ENCODE data around the gene PPP3CA.
A peak's percentile ranks its signal among the peaks of the same experiment; 100 is the strongest.

The PPP3CA gene

GRCh38 chr4:101169044-101170014 lies 178.0 kb downstream of the PPP3CA start:
- peaks cover 31% of the 10 kb centered on the region for H3K4me1 ChIP-seq (ENCODE audit: insufficient read depth, poor library complexity, severe bottlenecking)
- H3K36me3 ChIP-seq (ENCODE audit: low read depth), result no peaks in the 10 kb centered on the region
- no peak overlapping the region for H3K27ac ChIP-seq (ENCODE audit: poor library complexity, severe bottlenecking)
- H3K9me3 ChIP-seq (ENCODE audit: severe bottlenecking), result no peaks in the 10 kb centered on the region
- peak; percentile 77 for ATAC-seq (ENCODE audit: low read depth)
- H3K27me3 ChIP-seq (ENCODE audit: insufficient read depth, poor library complexity, severe bottlenecking), result no peaks in the 10 kb centered on the region
- no peak for DNase-seq (ENCODE audit: low spot score)
- TF ChIP-seq CTCF (IDR thresholded peaks at IDR 0.05; ENCODE audit: poor library complexity, severe bottlenecking), result peak; percentile 51
- no peak overlapping the region for H3K4me3 ChIP-seq (ENCODE audit: severe bottlenecking)

DNA sequence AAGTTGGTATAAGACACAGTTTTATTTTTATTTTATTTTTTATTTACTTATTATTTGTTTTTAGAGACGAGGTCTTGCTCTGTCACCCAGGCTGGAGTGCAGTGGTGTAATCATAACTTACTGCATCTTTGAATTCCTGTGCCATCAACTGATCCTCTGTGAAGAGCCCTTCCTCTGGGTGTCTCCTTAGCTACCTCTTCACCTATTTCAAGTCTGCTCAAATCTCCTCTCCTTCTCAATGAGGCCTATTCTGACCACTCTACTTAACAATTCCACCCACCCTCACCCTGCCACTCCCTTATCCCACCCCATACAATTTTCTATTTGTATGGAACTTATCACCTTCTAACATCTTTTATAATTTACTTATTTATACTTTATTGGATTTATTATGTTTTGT lies 183.4 kb downstream of the PPP3CA start:
- Histone ChIP-seq H3K27ac (ENCODE audit: poor library complexity, severe bottlenecking) (peak overlapping the region; percentile 41), H3K36me3 (ENCODE audit: low read depth) (no peaks in the 10 kb centered on the region), H3K4me1 (ENCODE audit: insufficient read depth, poor library complexity, severe bottlenecking) (peaks cover 35% of the 10 kb centered on the region), H3K4me3 (ENCODE audit: severe bottlenecking) (no peak overlapping the region), H3K9me3 (ENCODE audit: severe bottlenecking) (no peaks in the 10 kb centered on the region), H3K27me3 (ENCODE audit: insufficient read depth, poor library complexity, severe bottlenecking) (no peaks in the 10 kb centered on the region)
- ATAC-seq (ENCODE audit: low read depth) (peak; percentile 72), DNase-seq (ENCODE audit: low spot score) (no peak)
- TF ChIP-seq CTCF (IDR thresholded peaks at IDR 0.05; ENCODE audit: poor library complexity, severe bottlenecking), result no peak

- DNase-seq (ENCODE audit: low spot score), result no peak
- H3K27me3 ChIP-seq (ENCODE audit: insufficient read depth, poor library complexity, severe bottlenecking), result no peaks in the 10 kb centered on the region
These were observed 184.3 kb downstream of the PPP3CA start for GRCh38 chr4:101162990-101163380.

DNA sequence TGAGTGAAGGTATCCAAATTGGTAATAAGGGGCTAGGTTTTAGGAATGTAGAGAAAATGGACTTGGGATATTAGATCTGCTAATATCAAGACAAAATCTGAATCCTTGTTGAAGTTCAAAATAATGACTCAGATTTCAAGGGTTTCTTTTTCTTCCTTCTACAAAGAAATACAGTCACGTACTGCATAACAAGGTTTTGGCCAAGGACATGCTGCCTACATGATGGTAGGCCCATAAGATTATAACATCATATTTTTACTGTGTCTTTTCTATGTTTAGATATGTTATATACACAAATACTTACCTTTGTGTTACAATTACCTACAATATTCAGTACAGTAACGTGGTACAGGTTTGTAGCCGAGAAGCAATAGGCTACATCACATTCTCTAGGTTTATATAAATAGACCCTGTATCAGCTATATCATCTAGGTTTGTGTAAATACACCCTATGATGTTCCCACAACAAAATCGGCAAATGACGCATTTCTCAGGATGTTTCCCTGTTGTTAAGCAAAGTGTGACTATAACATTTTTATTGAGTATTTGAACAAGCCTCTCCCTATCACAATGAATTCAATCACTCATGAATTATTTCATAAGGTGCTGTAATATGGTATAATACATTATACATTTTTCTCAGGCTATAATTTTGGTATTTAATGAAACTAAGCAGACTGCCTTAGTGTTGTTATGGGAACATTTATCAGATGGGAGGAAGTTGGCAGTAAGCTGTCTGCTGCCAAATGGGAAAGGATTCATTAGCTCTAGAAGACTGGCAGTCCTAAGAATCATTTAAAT lies 186.3 kb downstream of the PPP3CA start:
- Histone ChIP-seq H3K27ac (ENCODE audit: poor library complexity, severe bottlenecking) (peak overlapping the region; percentile 45), H3K9me3 (ENCODE audit: severe bottlenecking) (no peaks in the 10 kb centered on the region), H3K27me3 (ENCODE audit: insufficient read depth, poor library complexity, severe bottlenecking) (no peaks in the 10 kb centered on the region), H3K4me1 (ENCODE audit: insufficient read depth, poor library complexity, severe bottlenecking) (peaks cover 53% of the 10 kb centered on the region), H3K4me3 (ENCODE audit: severe bottlenecking) (no peak overlapping the region), H3K36me3 (ENCODE audit: low read depth) (no peaks in the 10 kb centered on the region)
- ATAC-seq (ENCODE audit: low read depth) (peak; percentile 74), DNase-seq (ENCODE audit: low spot score) (no peak)
- no peak for TF ChIP-seq CTCF (IDR thresholded peaks at IDR 0.05; ENCODE audit: poor library complexity, severe bottlenecking)

More at GRCh38 chr4:101162990-101163380, 184.3 kb downstream of the PPP3CA start:
- TF ChIP-seq CTCF (IDR thresholded peaks at IDR 0.05; ENCODE audit: poor library complexity, severe bottlenecking), result no peak
- Histone ChIP-seq H3K4me3 (ENCODE audit: severe bottlenecking) (no peak overlapping the region), H3K9me3 (ENCODE audit: severe bottlenecking) (no peaks in the 10 kb centered on the region), H3K36me3 (ENCODE audit: low read depth) (no peaks in the 10 kb centered on the region), H3K27ac (ENCODE audit: poor library complexity, severe bottlenecking) (no peak overlapping the region), H3K4me1 (ENCODE audit: insufficient read depth, poor library complexity, severe bottlenecking) (peaks cover 42% of the 10 kb centered on the region)
- no peak for ATAC-seq (ENCODE audit: low read depth)

All from RWPE2 (cell line).